OCI-LY7 (cell line): ENCODE measurements around the gene TIMP4.

Source experiments
- CTCF ChIP-seq: fragments of 200-600 bp; sonication (generic); conservative IDR thresholded peaks from 2 replicates; pipeline ENCODE4 v1.5.1; 2014; ENCODE audit warnings: mild to moderate bottlenecking, antibody characterized with exemption, low read length, moderate library complexity, mixed read lengths
- EZH2phosphoT487 ChIP-seq: fragments of 200-600 bp; sonication (generic); IDR thresholded peaks from 2 replicates; pipeline ENCODE4 v1.6.1; 2018; ENCODE audit warnings: low read depth, borderline replicate concordance, mild to moderate bottlenecking, mixed run types, antibody characterized with exemption, low read length, moderate library complexity, mixed read lengths

- TF ChIP-seq CTCF (no peak), EZH2phosphoT487 (no peak)
Measured at GRCh38 chr3:12195231-12195630, 36.5 kb upstream of the TIMP4 start.
